Measurements from ENCODE around the gene GPR183. TPM values are rescaled to one million over a fixed set of nuclear protein-coding genes. Genes with fewer than 3 reads are reported as not detected.
A peak's percentile ranks its signal among the peaks of the same experiment; 100 is the strongest.
"Not testable (repeated sequence)": the region's sequence is repeated elsewhere in the genome, so short reads cannot be mapped to it uniquely, and the experiment has no call there.

GPR183 gene
- total RNA-seq, 2 experiments from 2014 or later, result 5.0 to 5.2 TPM

- Mint-ChIP-seq H3K36me3 (ENCODE audit: low read depth) (peaks cover 42% of the 10 kb centered on the region), H3K27me3 (ENCODE audit: low read depth) (no peaks in the 10 kb centered on the region), H3K4me3 (peak overlapping the region; percentile 83), H3K9me3 (ENCODE audit: insufficient read depth) (no peaks in the 10 kb centered on the region), H3K4me1 (ENCODE audit: low read depth) (peaks cover 67% of the 10 kb centered on the region), H3K27ac (peak overlapping the region; percentile 94)
- DNase-seq (peak; percentile 61), ATAC-seq (peak; percentile 41)
- CTCF ChIA-PET, result interaction anchor here (0.8 to 7.9 kb wide), 14 partner anchors 9 to 390 kb away, joined by 3 to 131 read pairs (median 4); partner anchors contain the start of gene UBAC2
- POLR2A ChIA-PET, result interaction anchor here (0.9 to 4.3 kb wide), 10 partner anchors 9 to 93 kb away, joined by 3 to 84 read pairs (median 6); partner anchors contain the start of gene UBAC2
Measured at GRCh38 chr13:99258946-99259345, 48.3 kb downstream of the GPR183 start.

- DNase-seq, result peak; percentile 65
- ChIA-PET CTCF (interaction anchor here (0.7 to 7.9 kb wide), 17 partner anchors 10 to 389 kb away, joined by 3 to 131 read pairs (median 3); partner anchors contain the start of gene UBAC2), POLR2A (interaction anchor here (1.0 to 4.3 kb wide), 10 partner anchors 9 to 93 kb away, joined by 3 to 84 read pairs (median 6); partner anchors contain the start of gene UBAC2)
Measured at GRCh38 chr13:99258210-99258860, 48.9 kb downstream of the GPR183 start, which contains the start of gene GPR18. Gene GPR18, minus strand, starts transcription at chr13:99258379. Its CDS starts 2,507 bp downstream, at chr13:99255872.

GRCh38 chr13:99257291-99257690, 49.9 kb downstream of the GPR183 start:
- Mint-ChIP-seq H3K27ac (peak overlapping the region; percentile 60), H3K4me1 (ENCODE audit: low read depth) (peaks cover 62% of the 10 kb centered on the region), H3K9me3 (ENCODE audit: insufficient read depth) (no peaks in the 10 kb centered on the region), H3K27me3 (ENCODE audit: low read depth) (no peaks in the 10 kb centered on the region), H3K36me3 (ENCODE audit: low read depth) (peaks cover 48% of the 10 kb centered on the region), H3K4me3 (peak overlapping the region; percentile 76)
- DNase-seq, result no peak
- POLR2A ChIA-PET, result interaction anchor here (1.0 to 4.3 kb wide), 8 partner anchors 19 to 164 kb away, joined by 3 to 84 read pairs (median 6); partner anchors contain the start of gene UBAC2
- no peak for ATAC-seq
- CTCF ChIA-PET, result interaction anchor here (0.8 to 7.9 kb wide), 13 partner anchors 11 to 180 kb away, joined by 3 to 131 read pairs (median 4); partner anchors contain the start of gene UBAC2

More at GRCh38 chr13:99258210-99258860, 48.9 kb downstream of the GPR183 start, which contains the start of gene GPR18:
- Mint-ChIP-seq H3K4me3 (peak within 1 kb of the TSS; percentile 83), H3K27me3 (ENCODE audit: low read depth) (no peaks in the 10 kb centered on the region), H3K27ac (peak within 1 kb of the TSS; percentile 94), H3K4me1 (ENCODE audit: low read depth) (peaks cover 65% of the 10 kb centered on the region), H3K9me3 (ENCODE audit: insufficient read depth) (no peaks in the 10 kb centered on the region), H3K36me3 (ENCODE audit: low read depth) (peaks cover 47% of the 10 kb centered on the region)
- peak; percentile 76 for ATAC-seq

GRCh38 chr13:99256709-99257108, 50.5 kb downstream of the GPR183 start:
- Mint-ChIP-seq H3K27me3 (ENCODE audit: low read depth) (no peaks in the 10 kb centered on the region), H3K27ac (peak overlapping the region; percentile 77), H3K4me3 (peak overlapping the region; percentile 76), H3K4me1 (ENCODE audit: low read depth) (peaks cover 68% of the 10 kb centered on the region), H3K36me3 (ENCODE audit: low read depth) (peaks cover 52% of the 10 kb centered on the region), H3K9me3 (ENCODE audit: insufficient read depth) (no peaks in the 10 kb centered on the region)
- ChIA-PET POLR2A (interaction anchor here (0.8 to 4.3 kb wide), 7 partner anchors 35 to 164 kb away, joined by 3 to 84 read pairs (median 3); partner anchors contain the start of gene UBAC2), CTCF (interaction anchor here (1.0 to 7.9 kb wide), 8 partner anchors 12 to 180 kb away, joined by 3 to 131 read pairs (median 10); partner anchors contain the start of gene UBAC2)
- ATAC-seq, result peak; percentile 18
- DNase-seq, result no peak

GRCh38 chr13:99256283-99256682, 50.9 kb downstream of the GPR183 start:
- H3K27ac Mint-ChIP-seq, result peak overlapping the region; percentile 15
- peaks cover 54% of the 10 kb centered on the region for H3K36me3 Mint-ChIP-seq (ENCODE audit: low read depth)
- no peaks in the 10 kb centered on the region for H3K27me3 Mint-ChIP-seq (ENCODE audit: low read depth)
- peak overlapping the region; percentile 76 for H3K4me3 Mint-ChIP-seq
- DNase-seq (no peak), ATAC-seq (no peak)
- ChIA-PET CTCF (interaction anchor here (1.1 to 7.9 kb wide), 7 partner anchors 12 to 227 kb away, joined by 3 to 131 read pairs (median 12); partner anchors contain the start of gene UBAC2), POLR2A (interaction anchor here (0.8 to 4.3 kb wide), 7 partner anchors 24 to 165 kb away, joined by 3 to 84 read pairs (median 5); partner anchors contain the start of gene UBAC2)
- H3K4me1 Mint-ChIP-seq (ENCODE audit: low read depth), result peaks cover 69% of the 10 kb centered on the region
- H3K9me3 Mint-ChIP-seq (ENCODE audit: insufficient read depth), result no peaks in the 10 kb centered on the region

- peak overlapping the region; percentile 43 for H3K27ac Mint-ChIP-seq
- peak overlapping the region; percentile 76 for H3K4me3 Mint-ChIP-seq
- DNase-seq, result no peak
- no peak for ATAC-seq
- CTCF ChIA-PET, result interaction anchor here (1.1 to 7.9 kb wide), 8 partner anchors 13 to 226 kb away, joined by 3 to 131 read pairs (median 4); partner anchors contain the start of gene UBAC2
- H3K4me1 Mint-ChIP-seq (ENCODE audit: low read depth), result peaks cover 64% of the 10 kb centered on the region
- no peaks in the 10 kb centered on the region for H3K27me3 Mint-ChIP-seq (ENCODE audit: low read depth)
- H3K9me3 Mint-ChIP-seq (ENCODE audit: insufficient read depth), result no peaks in the 10 kb centered on the region
- POLR2A ChIA-PET, result interaction anchor here (0.7 to 4.3 kb wide), 4 partner anchors 22 to 55 kb away, joined by 3 to 84 read pairs (median 6); partner anchors contain the start of gene UBAC2
- peaks cover 54% of the 10 kb centered on the region for H3K36me3 Mint-ChIP-seq (ENCODE audit: low read depth)
Measured at GRCh38 chr13:99255271-99255670, 51.9 kb downstream of the GPR183 start.

- DNase-seq (no peak), ATAC-seq (no peak)
- Mint-ChIP-seq H3K36me3 (ENCODE audit: low read depth) (peaks cover 54% of the 10 kb centered on the region), H3K4me1 (ENCODE audit: low read depth) (peaks cover 64% of the 10 kb centered on the region), H3K27ac (peak overlapping the region; percentile 43), H3K27me3 (ENCODE audit: low read depth) (no peaks in the 10 kb centered on the region), H3K4me3 (peak overlapping the region; percentile 76), H3K9me3 (ENCODE audit: insufficient read depth) (no peaks in the 10 kb centered on the region)
- CTCF ChIA-PET, result interaction anchor here (1.2 to 7.9 kb wide), 5 partner anchors 13 to 78 kb away, joined by 3 to 131 read pairs (median 18); partner anchors contain the start of gene UBAC2
- POLR2A ChIA-PET, result interaction anchor here (0.7 to 4.3 kb wide), 3 partner anchors 21 to 54 kb away, joined by 3 to 84 read pairs (median 8); partner anchors contain the start of gene UBAC2
Measured at GRCh38 chr13:99254830-99255229, 52.4 kb downstream of the GPR183 start.

GRCh38 chr13:99251921-99252320, 55.3 kb downstream of the GPR183 start:
- peak overlapping the region; percentile 57 for H3K27ac Mint-ChIP-seq
- no peak for ATAC-seq

GRCh38 chr13:99250982-99251825, 56.0 kb downstream of the GPR183 start:
- H3K4me1 Mint-ChIP-seq (ENCODE audit: low read depth), result peaks cover 46% of the 10 kb centered on the region
- H3K9me3 Mint-ChIP-seq (ENCODE audit: insufficient read depth), result no peaks in the 10 kb centered on the region
- DNase-seq (no peak), ATAC-seq (no peak)
- no peak overlapping the region for H3K4me3 Mint-ChIP-seq
- no peaks in the 10 kb centered on the region for H3K27me3 Mint-ChIP-seq (ENCODE audit: low read depth)
- peak overlapping the region; percentile 17 for H3K27ac Mint-ChIP-seq
- ChIA-PET POLR2A (interaction anchor here (0.7 to 1.2 kb wide), 3 partner anchors 13 to 51 kb away, joined by 3 to 7 read pairs (median 3); partner anchors contain the start of gene UBAC2), CTCF (interaction anchor here (0.7 to 1.6 kb wide), 6 partner anchors 18 to 75 kb away, joined by 3 to 5 read pairs (median 3); partner anchors contain the start of gene UBAC2)
- H3K36me3 Mint-ChIP-seq (ENCODE audit: low read depth), result peaks cover 60% of the 10 kb centered on the region

More at GRCh38 chr13:99251921-99252320, 55.3 kb downstream of the GPR183 start:
- H3K4me3 Mint-ChIP-seq, result no peak overlapping the region
- peaks cover 60% of the 10 kb centered on the region for H3K36me3 Mint-ChIP-seq (ENCODE audit: low read depth)
- peaks cover 51% of the 10 kb centered on the region for H3K4me1 Mint-ChIP-seq (ENCODE audit: low read depth)
- H3K27me3 Mint-ChIP-seq (ENCODE audit: low read depth), result no peaks in the 10 kb centered on the region
- ChIA-PET CTCF (interaction anchor here (0.7 to 1.6 kb wide), 6 partner anchors 17 to 56 kb away, joined by 3 to 6 read pairs (median 3); partner anchors contain the start of gene UBAC2), POLR2A (interaction anchor here (0.7 to 1.2 kb wide), 3 partner anchors 14 to 52 kb away, joined by 3 to 7 read pairs (median 3); partner anchors contain the start of gene UBAC2)
- no peak for DNase-seq
- H3K9me3 Mint-ChIP-seq (ENCODE audit: insufficient read depth), result no peaks in the 10 kb centered on the region

- peaks cover 33% of the 10 kb centered on the region for H3K4me1 Mint-ChIP-seq (ENCODE audit: low read depth)
- CTCF ChIA-PET, result interaction anchor here (1.0 kb wide), 1 partner anchor 11 kb away, joined by 3 read pairs; no protein-coding TSS in a partner anchor
- H3K9me3 Mint-ChIP-seq (ENCODE audit: insufficient read depth); ATAC-seq; H3K27me3 Mint-ChIP-seq (ENCODE audit: low read depth); DNase-seq; H3K4me3 Mint-ChIP-seq: not testable (repeated sequence)
- peaks cover 57% of the 10 kb centered on the region for H3K36me3 Mint-ChIP-seq (ENCODE audit: low read depth)
- peak overlapping the region; percentile 7 for H3K27ac Mint-ChIP-seq
- POLR2A ChIA-PET, result interaction anchor here (0.7 kb wide), 1 partner anchor 9 kb away, joined by 3 read pairs; the partner anchor contains the start of gene GPR18
Measured at GRCh38 chr13:99249606-99250005, 57.6 kb downstream of the GPR183 start.
